Caco-2 (cell line): ENCODE data around the gene RNF123. TPM values are rescaled to one million over a fixed set of nuclear protein-coding genes. Genes with fewer than 3 reads are reported as not detected.
"Not testable (repeated sequence)": the region's sequence is repeated elsewhere in the genome, so short reads cannot be mapped to it uniquely, and the experiment has no call there.

Experiments used
- BruUV-seq: library from RNA; stranded (reverse); fragments of 400-500 nt; replicated peaks from 2 replicates; lab custom pipeline; 2021; lab: Mats Ljungman, UMichigan
- CTCF ChIA-PET: fragments of 300-600 bp; sonication (Branson Sonifier 250); formaldehyde crosslinking; loops from one replicate; lab custom pipeline; 2022; ENCODE audit warnings: antibody characterized with exemption; lab: Charles Lee
- POLR2A ChIA-PET: fragments of 300-600 bp; sonication (Branson Sonifier 250); formaldehyde crosslinking; loops from one replicate; lab custom pipeline; 2022; ENCODE audit warnings: antibody characterized with exemption; lab: Charles Lee
- DNase-seq, 2 experiments: peaks; one replicate each; pipeline versions ENCODE4 v3.0.0 to v3.0.0-alpha.2; 2020 to 2022
- H3K27me3 ChIP-seq: replicated peaks from 2 replicates; pipeline ENCODE4 v1.6.0; 2011; ENCODE audit warnings: low read length; ENCODE audit not compliant: control insufficient read depth, insufficient read depth
- H3K36me3 ChIP-seq: 2 replicates; pipeline ENCODE4 v1.5.1; 2011; ENCODE audit warnings: low read length; ENCODE audit not compliant: control insufficient read depth, insufficient read depth
- H3K4me1 ChIP-seq: fragments of 250-450 bp; sonication (Bioruptor Pico); 2 replicates; pipeline ENCODE4 v1.5.1; 2020; ENCODE audit warnings: mild to moderate bottlenecking
- H3K4me3 ChIP-seq: 2 replicates; pipeline ENCODE4 v1.5.1; 2011; ENCODE audit warnings: low read depth, mild to moderate bottlenecking, control low read depth, low read length
- H3K9me3 ChIP-seq: fragments of 250-450 bp; sonication (Bioruptor Pico); 2 replicates; pipeline ENCODE4 v1.5.1; 2020; ENCODE audit warnings: mild to moderate bottlenecking, moderate library complexity
- H3K27ac Mint-ChIP-seq: one replicate; pipeline ENCODE4 v1.8.0; 2022; ENCODE audit warnings: mixed read lengths; ENCODE audit not compliant: unreplicated experiment
- H3K27me3 Mint-ChIP-seq: one replicate; pipeline ENCODE4 v1.8.0; 2022; ENCODE audit warnings: mixed read lengths; ENCODE audit not compliant: insufficient read depth, unreplicated experiment
- H3K36me3 Mint-ChIP-seq: one replicate; pipeline ENCODE4 v1.8.0; 2022; ENCODE audit warnings: mild to moderate bottlenecking, mixed read lengths; ENCODE audit not compliant: insufficient read depth, unreplicated experiment
- H3K4me1 Mint-ChIP-seq: one replicate; pipeline ENCODE4 v1.8.0; 2022; ENCODE audit warnings: low read depth, mixed read lengths; ENCODE audit not compliant: unreplicated experiment
- H3K4me3 Mint-ChIP-seq: one replicate; pipeline ENCODE4 v1.8.0; 2022; ENCODE audit warnings: mild to moderate bottlenecking, moderate library complexity, mixed read lengths; ENCODE audit not compliant: unreplicated experiment
- H3K9me3 Mint-ChIP-seq: one replicate; pipeline ENCODE4 v1.8.0; 2022; ENCODE audit warnings: mixed read lengths; ENCODE audit not compliant: unreplicated experiment
- CTCF ChIP-seq, 2 experiments: fragments of 200-600 bp in 1 of 2; IDR thresholded peaks; 1 replicate in 1 of 2; 2 replicates in 1 of 2; pipeline versions ENCODE4 v1.5.1 to v1.8.0; 2011 to 2022; ENCODE audit warnings: antibody characterized with exemption in 1 of 2, control low read depth in 1 of 2, inconsistent platforms in 1 of 2, low read depth in 1 of 2, low read length in 1 of 2, mild to moderate bottlenecking in 1 of 2, moderate library complexity in 1 of 2; ENCODE audit not compliant: insufficient read depth in 1 of 2, severe bottlenecking in 1 of 2, unreplicated experiment in 1 of 2
- intact Hi-C: fragments of 100-400 bp; cut with micrococcal nuclease; formaldehyde crosslinking; loops from one replicate; pipeline ENCODE4 v1.10.0; 2022; ENCODE audit not compliant: unreplicated experiment
- total RNA-seq: library from RNA; stranded (reverse); gene quantifications from 2 replicates; pipeline ENCODE4 v1.2.3, GENCODE V29; 2022

Gene RNF123
- total RNA-seq, 1 experiment from 2014 or later: 45.2 TPM

DNA sequence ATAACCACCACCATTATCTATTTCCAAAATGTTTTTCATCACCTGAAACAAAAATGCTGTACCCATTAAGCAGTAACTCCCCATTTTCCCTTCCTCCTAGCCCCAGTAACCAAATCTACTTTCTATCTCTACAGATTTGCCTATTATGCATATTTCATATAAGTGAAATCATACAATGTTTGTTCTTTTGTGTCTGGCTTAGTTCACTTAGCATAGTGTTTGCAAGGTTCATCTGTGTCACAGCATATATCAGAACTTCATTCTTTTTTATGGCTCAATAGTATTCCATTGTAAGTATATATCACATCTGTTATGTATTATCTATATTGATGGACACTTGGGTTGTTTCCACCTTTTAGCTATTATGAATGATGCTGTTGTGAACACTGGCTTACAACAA is 51.1 kb downstream of the RNF123 start:
- Histone ChIP-seq H3K36me3 (peaks cover 1% of the 10 kb centered on the region), H3K4me1 (no peaks in the 10 kb centered on the region), H3K4me3 (no peak overlapping the region), H3K27me3 (no peaks in the 10 kb centered on the region), H3K9me3 (no peaks in the 10 kb centered on the region)
- H3K27me3 Mint-ChIP-seq: no peaks in the 10 kb centered on the region
- H3K36me3 Mint-ChIP-seq: peaks cover 60% of the 10 kb centered on the region
- H3K9me3 Mint-ChIP-seq: no peaks in the 10 kb centered on the region
- POLR2A ChIA-PET: no interaction called here
- CTCF ChIA-PET: no interaction called here
- no peaks in the 10 kb centered on the region for H3K4me1 Mint-ChIP-seq
- intact Hi-C loops: no loop called here
- no peak for TF ChIP-seq CTCF (IDR thresholded peaks at IDR 0.05; ENCODE audit: insufficient read depth in 1 of 2, low read depth in 1 of 2, low read length in 1 of 2, severe bottlenecking in 1 of 2, unreplicated experiment in 1 of 2)
- no peak overlapping the region for H3K4me3 Mint-ChIP-seq
- no peak for DNase-seq
- no peak overlapping the region for H3K27ac Mint-ChIP-seq
- no TSS peak for BruUV-seq

GRCh38 chr3:49745986-49746385 is 56.6 kb downstream of the RNF123 start:
- POLR2A ChIA-PET: no interaction called here
- intact Hi-C loops: no loop called here
- no peak overlapping the region for H3K27ac Mint-ChIP-seq
- H3K9me3 Mint-ChIP-seq: no peaks in the 10 kb centered on the region
- no peaks in the 10 kb centered on the region for H3K9me3 ChIP-seq
- H3K4me1 ChIP-seq: peaks cover 9% of the 10 kb centered on the region; the same call in 1 of the 2 replicates
- peaks cover 14% of the 10 kb centered on the region for H3K4me1 Mint-ChIP-seq
- H3K27me3 Mint-ChIP-seq: no peaks in the 10 kb centered on the region
- no peak overlapping the region for H3K4me3 Mint-ChIP-seq
- DNase-seq: no peak
- H3K36me3 Mint-ChIP-seq: peaks cover 48% of the 10 kb centered on the region
- CTCF ChIA-PET: no interaction called here
- no peak for TF ChIP-seq CTCF (IDR thresholded peaks at IDR 0.05; ENCODE audit: insufficient read depth in 1 of 2, low read depth in 1 of 2, low read length in 1 of 2, severe bottlenecking in 1 of 2, unreplicated experiment in 1 of 2)
- no peaks in the 10 kb centered on the region; the same call in 1 of the 2 replicates for H3K36me3 ChIP-seq
- no peaks in the 10 kb centered on the region for H3K27me3 ChIP-seq
- H3K4me3 ChIP-seq: no peak overlapping the region
- no TSS peak for BruUV-seq

- peaks cover 20% of the 10 kb centered on the region; the same call in 1 of the 2 replicates for H3K4me1 ChIP-seq
- ChIA-PET CTCF (interaction anchor here (0.5 kb wide), 1 partner anchor 17 kb away, joined by 5 read pairs; no protein-coding TSS in a partner anchor), POLR2A (no interaction called here)
- DNase-seq: no peak
- Mint-ChIP-seq H3K4me3 (no peak overlapping the region), H3K27ac (no peak overlapping the region), H3K4me1 (peaks cover 16% of the 10 kb centered on the region), H3K36me3 (peaks cover 42% of the 10 kb centered on the region), H3K9me3 (no peaks in the 10 kb centered on the region), H3K27me3 (no peaks in the 10 kb centered on the region)
- TF ChIP-seq CTCF (IDR thresholded peaks at IDR 0.05; ENCODE audit: insufficient read depth in 1 of 2, low read depth in 1 of 2, low read length in 1 of 2, severe bottlenecking in 1 of 2, unreplicated experiment in 1 of 2): no peak
- no peaks in the 10 kb centered on the region for H3K9me3 ChIP-seq
- BruUV-seq: no TSS peak
- intact Hi-C loops: no loop called here
- H3K27me3 ChIP-seq: no peaks in the 10 kb centered on the region
- no peak overlapping the region for H3K4me3 ChIP-seq
- no peaks in the 10 kb centered on the region; the same call in 1 of the 2 replicates for H3K36me3 ChIP-seq
Observed at GRCh38 chr3:49747792-49748480, 58.6 kb downstream of the RNF123 start.

DNA sequence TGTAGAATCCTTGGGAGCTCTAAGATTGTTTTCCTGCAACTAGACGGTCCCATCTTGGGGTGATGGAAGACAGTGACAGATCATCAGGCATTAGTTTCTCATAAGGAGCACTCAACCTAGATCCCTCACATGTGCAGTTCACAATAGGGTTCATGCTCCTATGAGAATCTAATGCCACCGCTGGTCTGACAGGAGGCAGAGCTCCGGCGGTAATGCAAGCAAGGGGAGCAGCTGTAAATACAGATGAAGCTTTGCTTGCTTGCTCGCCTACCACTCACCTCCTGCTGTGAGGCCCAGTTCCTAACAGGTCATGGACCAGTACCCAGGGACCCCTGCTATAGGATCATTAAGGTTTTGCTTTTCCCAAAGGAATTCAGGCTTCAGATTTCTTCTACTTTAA is 59.5 kb downstream of the RNF123 start:
- ChIA-PET CTCF (interaction anchor here (0.5 kb wide), 1 partner anchor 16 kb away, joined by 5 read pairs; no protein-coding TSS in a partner anchor), POLR2A (interaction anchor here (0.7 kb wide), 1 partner anchor 92 kb away, joined by 3 read pairs; no protein-coding TSS in a partner anchor)
- DNase-seq, H3K4me3 Mint-ChIP-seq, H3K9me3 ChIP-seq, H3K36me3 ChIP-seq, H3K27me3 Mint-ChIP-seq, intact Hi-C loops, BruUV-seq, H3K4me3 ChIP-seq, H3K27ac Mint-ChIP-seq, H3K9me3 Mint-ChIP-seq, H3K27me3 ChIP-seq: not testable (repeated sequence)
- Mint-ChIP-seq H3K4me1 (peaks cover 20% of the 10 kb centered on the region), H3K36me3 (peaks cover 47% of the 10 kb centered on the region)
- H3K4me1 ChIP-seq: peaks cover 20% of the 10 kb centered on the region; the same call in 1 of the 2 replicates
